Measurements from ENCODE around the gene RETN.

Gene RETN

GRCh38 chr19:7661744-7662538 lies 6.9 kb upstream of the RETN start:
- TF ChIP-seq FOXP2 (optimal IDR thresholded peaks at IDR 0.05; ENCODE audit: borderline replicate concordance, extremely low read depth, extremely low read length, insufficient read depth) (no peak), REST (IDR thresholded peaks at IDR 0.05; ENCODE audit: insufficient read depth in 1 of 2, low read depth in 2 of 2, low read length in 2 of 2) (no peak), SIN3A (IDR thresholded peaks at IDR 0.05; ENCODE audit: borderline replicate concordance, insufficient read depth, low read length) (no peak), TAF1 (IDR thresholded peaks at IDR 0.05; ENCODE audit: borderline replicate concordance, insufficient read depth, low read length) (no peak), POLR2AphosphoS5 (IDR thresholded peaks at IDR 0.05; ENCODE audit: low read depth, low read length) (no peak)

- TF ChIP-seq TAF1 (IDR thresholded peaks at IDR 0.05; ENCODE audit: borderline replicate concordance, insufficient read depth, low read length) (no peak), FOXP2 (optimal IDR thresholded peaks at IDR 0.05; ENCODE audit: borderline replicate concordance, extremely low read depth, extremely low read length, insufficient read depth) (no peak), REST (IDR thresholded peaks at IDR 0.05; ENCODE audit: insufficient read depth in 1 of 2, low read depth in 2 of 2, low read length in 2 of 2) (no peak), POLR2AphosphoS5 (IDR thresholded peaks at IDR 0.05; ENCODE audit: low read depth, low read length) (no peak), SIN3A (IDR thresholded peaks at IDR 0.05; ENCODE audit: borderline replicate concordance, insufficient read depth, low read length) (no peak)
These were observed 6.2 kb upstream of the RETN start for GRCh38 chr19:7662657-7663056.

- TF ChIP-seq TAF1 (IDR thresholded peaks at IDR 0.05; ENCODE audit: borderline replicate concordance, insufficient read depth, low read length), result no peak
- TF ChIP-seq POLR2AphosphoS5 (IDR thresholded peaks at IDR 0.05; ENCODE audit: low read depth, low read length), result no peak
- TF ChIP-seq REST (IDR thresholded peaks at IDR 0.05; ENCODE audit: insufficient read depth in 1 of 2, low read depth in 2 of 2, low read length in 2 of 2), result no peak
- TF ChIP-seq SIN3A (IDR thresholded peaks at IDR 0.05; ENCODE audit: borderline replicate concordance, insufficient read depth, low read length), result no peak
- TF ChIP-seq FOXP2 (optimal IDR thresholded peaks at IDR 0.05; ENCODE audit: borderline replicate concordance, extremely low read depth, extremely low read length, insufficient read depth), result no peak
These were observed 5.1 kb upstream of the RETN start for GRCh38 chr19:7663706-7664105.

- TF ChIP-seq POLR2AphosphoS5 (IDR thresholded peaks at IDR 0.05; ENCODE audit: low read depth, low read length) (no peak), FOXP2 (optimal IDR thresholded peaks at IDR 0.05; ENCODE audit: borderline replicate concordance, extremely low read depth, extremely low read length, insufficient read depth) (no peak), TAF1 (IDR thresholded peaks at IDR 0.05; ENCODE audit: borderline replicate concordance, insufficient read depth, low read length) (no peak), SIN3A (IDR thresholded peaks at IDR 0.05; ENCODE audit: borderline replicate concordance, insufficient read depth, low read length) (no peak)
These were observed 3.8 kb upstream of the RETN start for GRCh38 chr19:7665076-7665475.

- no peak for TF ChIP-seq TAF1 (IDR thresholded peaks at IDR 0.05; ENCODE audit: borderline replicate concordance, insufficient read depth, low read length)
- no peak for TF ChIP-seq FOXP2 (optimal IDR thresholded peaks at IDR 0.05; ENCODE audit: borderline replicate concordance, extremely low read depth, extremely low read length, insufficient read depth)
- no peak for TF ChIP-seq SIN3A (IDR thresholded peaks at IDR 0.05; ENCODE audit: borderline replicate concordance, insufficient read depth, low read length)
These were observed 792 bp downstream of the RETN start for GRCh38 chr19:7669641-7670040.
